HFF-Myc (cell line): Measurements from ENCODE around the gene FCSK.

Experiments
- DNase-seq: peaks from one replicate; pipeline ENCODE4 v3.0.0-alpha.2; 2011; ENCODE audit warnings: low read depth; ENCODE audit errors: extremely low read depth
- H3K4me3 ChIP-seq: replicated peaks from 2 replicates; pipeline ENCODE4 v1.5.1; 2011; ENCODE audit warnings: low read depth, mild to moderate bottlenecking, control low read depth, low read length
- CTCF ChIP-seq: IDR thresholded peaks from 2 replicates; pipeline ENCODE4 v1.5.1; 2012; ENCODE audit warnings: mild to moderate bottlenecking, low read depth, low read length, control low read depth; ENCODE audit errors: missing control alignments

Gene FCSK

GRCh38 chr16:70495425-70496182, 41.2 kb downstream of the FCSK start:
- TF ChIP-seq CTCF = no peak
- DNase-seq = no peak
- no peak overlapping the region for H3K4me3 ChIP-seq

GRCh38 chr16:70496513-70496912, 42.1 kb downstream of the FCSK start:
- DNase-seq = no peak
- no peak overlapping the region for H3K4me3 ChIP-seq
- TF ChIP-seq CTCF = no peak

- no peak overlapping the region for H3K4me3 ChIP-seq
- DNase-seq = no peak
- no peak for TF ChIP-seq CTCF
Observed at GRCh38 chr16:70508752-70509151, 54.4 kb downstream of the FCSK start.

- no peak for DNase-seq
- no peak for TF ChIP-seq CTCF
- no peak overlapping the region for H3K4me3 ChIP-seq
Observed at GRCh38 chr16:70510216-70510615, 55.8 kb downstream of the FCSK start.

- TF ChIP-seq CTCF = no peak
- DNase-seq = no peak
- H3K4me3 ChIP-seq = no peak overlapping the region
Observed at GRCh38 chr16:70511833-70512232, 57.4 kb downstream of the FCSK start.

GRCh38 chr16:70512456-70512855, 58.1 kb downstream of the FCSK start:
- TF ChIP-seq CTCF = no peak
- no peak overlapping the region for H3K4me3 ChIP-seq
- no peak for DNase-seq
